Measurements from ENCODE around the gene ATP5MG. TPM values are rescaled to one million over a fixed set of nuclear protein-coding genes. Genes with fewer than 3 reads are reported as not detected.

ATP5MG gene
- total RNA-seq, 1 experiment from 2014 or later = 334 TPM

GRCh38 chr11:118359295-118359958 lies 42.0 kb upstream of the ATP5MG start, which contains the start of gene UBE4A:
Gene UBE4A, plus strand, starts transcription at chr11:118359600. Its CDS starts 5,481 bp downstream, at chr11:118365081.
- intact Hi-C loops (cut with micrococcal nuclease; ENCODE audit: unreplicated experiment) = loop anchor here (2.0 kb wide), 1 partner anchor 161 kb away; no protein-coding TSS in a partner anchor
- peak; percentile 97 for DNase-seq (ENCODE audit: low spot score)

GRCh38 chr11:118364956-118365615 lies 36.3 kb upstream of the ATP5MG start:
- peaks cover 8% of the 10 kb centered on the region for H3K4me1 ChIP-seq (ENCODE audit: insufficient read depth, low read length, poor library complexity, severe bottlenecking)
- H3K27ac ChIP-seq (ENCODE audit: low read depth, low read length, poor library complexity, severe bottlenecking) = no peak overlapping the region
- H3K4me3 ChIP-seq (ENCODE audit: low read depth, low read length, poor library complexity, severe bottlenecking) = no peak overlapping the region
- H3K27me3 ChIP-seq (replicated peaks; ENCODE audit: insufficient read depth, low read depth, low read length, poor library complexity) = no peaks in the 10 kb centered on the region
- intact Hi-C loops (cut with micrococcal nuclease; ENCODE audit: unreplicated experiment) = no loop called here
- TF ChIP-seq CTCF (conservative IDR thresholded peaks at IDR 0.05; ENCODE audit: low read depth, low read length) = no peak
- no peak for TF ChIP-seq EZH2 (IDR thresholded peaks at IDR 0.05; ENCODE audit: borderline replicate concordance, low read depth, low read length, poor library complexity, severe bottlenecking)
- ChIA-PET CTCF (no interaction called here), POLR2A (ENCODE audit: low non-redundant PET) (no interaction called here)
- no peaks in the 10 kb centered on the region for H3K9me3 ChIP-seq (ENCODE audit: low read depth, low read length, poor library complexity, severe bottlenecking)
- no TSS peak for BruUV-seq (replicated peaks)
- DNase-seq (ENCODE audit: low spot score) = no peak
- H3K36me3 ChIP-seq (ENCODE audit: insufficient read depth, low read length, poor library complexity, severe bottlenecking) = peaks cover 39% of the 10 kb centered on the region

More at GRCh38 chr11:118359295-118359958, 42.0 kb upstream of the ATP5MG start, which contains the start of gene UBE4A:
- Histone ChIP-seq H3K9me3 (ENCODE audit: low read depth, low read length, poor library complexity, severe bottlenecking) (no peaks in the 10 kb centered on the region), H3K27me3 (replicated peaks; ENCODE audit: insufficient read depth, low read depth, low read length, poor library complexity) (no peaks in the 10 kb centered on the region), H3K36me3 (ENCODE audit: insufficient read depth, low read length, poor library complexity, severe bottlenecking) (peaks cover 1% of the 10 kb centered on the region), H3K4me3 (ENCODE audit: low read depth, low read length, poor library complexity, severe bottlenecking) (peak within 1 kb of the TSS; percentile 84), H3K27ac (ENCODE audit: low read depth, low read length, poor library complexity, severe bottlenecking) (peak within 1 kb of the TSS; percentile 74), H3K4me1 (ENCODE audit: insufficient read depth, low read length, poor library complexity, severe bottlenecking) (peaks cover 8% of the 10 kb centered on the region)
- ChIA-PET POLR2A (ENCODE audit: low non-redundant PET) (interaction anchor here (0.6 kb wide), 1 partner anchor 9 kb away, joined by 3 read pairs; no protein-coding TSS in a partner anchor), CTCF (no interaction called here)
- BruUV-seq (replicated peaks) = no TSS peak
- TF ChIP-seq CTCF (conservative IDR thresholded peaks at IDR 0.05; ENCODE audit: low read depth, low read length) = no peak
- no peak for TF ChIP-seq EZH2 (IDR thresholded peaks at IDR 0.05; ENCODE audit: borderline replicate concordance, low read depth, low read length, poor library complexity, severe bottlenecking)

GRCh38 chr11:118366287-118366686 lies 35.1 kb upstream of the ATP5MG start:
- BruUV-seq (replicated peaks) = no TSS peak
- intact Hi-C loops (cut with micrococcal nuclease; ENCODE audit: unreplicated experiment) = no loop called here
- no peak overlapping the region for H3K4me3 ChIP-seq (ENCODE audit: low read depth, low read length, poor library complexity, severe bottlenecking)
- no peaks in the 10 kb centered on the region for H3K9me3 ChIP-seq (ENCODE audit: low read depth, low read length, poor library complexity, severe bottlenecking)
- no peaks in the 10 kb centered on the region for H3K27me3 ChIP-seq (replicated peaks; ENCODE audit: insufficient read depth, low read depth, low read length, poor library complexity)
- peaks cover 51% of the 10 kb centered on the region for H3K36me3 ChIP-seq (ENCODE audit: insufficient read depth, low read length, poor library complexity, severe bottlenecking)
- ChIA-PET CTCF (no interaction called here), POLR2A (ENCODE audit: low non-redundant PET) (interaction anchor here (0.7 kb wide), 1 partner anchor 1305 kb away, joined by 3 read pairs; no protein-coding TSS in a partner anchor)
- no peak for DNase-seq (ENCODE audit: low spot score)
- TF ChIP-seq EZH2 (IDR thresholded peaks at IDR 0.05; ENCODE audit: borderline replicate concordance, low read depth, low read length, poor library complexity, severe bottlenecking) = no peak
- TF ChIP-seq CTCF (conservative IDR thresholded peaks at IDR 0.05; ENCODE audit: low read depth, low read length) = no peak
- no peak overlapping the region for H3K27ac ChIP-seq (ENCODE audit: low read depth, low read length, poor library complexity, severe bottlenecking)
- no peaks in the 10 kb centered on the region for H3K4me1 ChIP-seq (ENCODE audit: insufficient read depth, low read length, poor library complexity, severe bottlenecking)
